ENCODE measurements around the gene S100A14. TPM values are rescaled to one million over a fixed set of nuclear protein-coding genes. Genes with fewer than 3 reads are reported as not detected.

Gene S100A14
- total RNA-seq, 6 experiments from 2014 or later, result 1.8 to 14.0 (median 5.2) TPM

DNA sequence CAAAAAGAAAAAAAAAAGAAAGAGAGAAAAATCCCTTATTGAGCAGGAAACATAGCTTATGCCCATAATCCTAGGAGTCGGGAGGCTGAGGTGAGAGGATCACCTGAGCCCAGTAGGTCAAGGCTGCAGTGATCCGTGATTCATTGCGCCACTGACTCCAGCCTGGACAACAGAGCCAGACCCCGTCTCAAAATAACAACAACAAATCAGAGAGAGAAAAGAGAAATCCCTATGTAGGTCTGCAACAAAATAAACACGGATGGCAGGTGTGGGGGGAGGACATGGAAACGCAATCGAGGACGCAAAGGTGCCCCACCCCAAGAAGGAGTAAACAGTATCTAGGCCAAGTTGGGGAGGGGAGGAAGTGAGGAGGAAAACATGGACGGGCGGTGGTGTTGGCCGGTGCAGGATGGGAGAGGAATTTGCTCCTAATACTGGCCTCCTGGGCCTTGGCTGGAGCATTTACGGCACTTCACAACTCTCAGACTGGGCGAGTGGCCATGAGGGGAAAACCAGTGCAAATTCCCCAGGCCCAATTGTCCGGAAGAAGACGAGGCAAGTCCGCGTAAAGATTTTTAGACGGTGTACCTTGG, 17.1 kb upstream of the S100A14 start:
- intact Hi-C loops (cut with DNase I), result no loop called here
- H3K4me3 ChIP-seq, result peak overlapping the region; percentile 67 to 96 (median 94)
- no peaks in the 10 kb centered on the region for H3K27me3 ChIP-seq
- TF ChIP-seq, protein P1, sequence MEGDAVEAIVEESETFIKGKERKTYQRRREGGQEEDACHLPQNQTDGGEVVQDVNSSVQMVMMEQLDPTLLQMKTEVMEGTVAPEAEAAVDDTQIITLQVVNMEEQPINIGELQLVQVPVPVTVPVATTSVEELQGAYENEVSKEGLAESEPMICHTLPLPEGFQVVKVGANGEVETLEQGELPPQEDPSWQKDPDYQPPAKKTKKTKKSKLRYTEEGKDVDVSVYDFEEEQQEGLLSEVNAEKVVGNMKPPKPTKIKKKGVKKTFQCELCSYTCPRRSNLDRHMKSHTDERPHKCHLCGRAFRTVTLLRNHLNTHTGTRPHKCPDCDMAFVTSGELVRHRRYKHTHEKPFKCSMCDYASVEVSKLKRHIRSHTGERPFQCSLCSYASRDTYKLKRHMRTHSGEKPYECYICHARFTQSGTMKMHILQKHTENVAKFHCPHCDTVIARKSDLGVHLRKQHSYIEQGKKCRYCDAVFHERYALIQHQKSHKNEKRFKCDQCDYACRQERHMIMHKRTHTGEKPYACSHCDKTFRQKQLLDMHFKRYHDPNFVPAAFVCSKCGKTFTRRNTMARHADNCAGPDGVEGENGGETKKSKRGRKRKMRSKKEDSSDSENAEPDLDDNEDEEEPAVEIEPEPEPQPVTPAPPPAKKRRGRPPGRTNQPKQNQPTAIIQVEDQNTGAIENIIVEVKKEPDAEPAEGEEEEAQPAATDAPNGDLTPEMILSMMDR (IDR thresholded peaks at IDR 0.05), result no peak
- TF ChIP-seq POLR2A (IDR thresholded peaks at IDR 0.05), result no peak
- peak overlapping the region; percentile 96 to 100 (median 99) for H3K27ac ChIP-seq
- 25% methylated on average over 12 of the region's 18 CpGs for WGBS (ENCODE audit: insufficient coverage, low coverage, low lambda C conversion rate, missing lambda C conversion rate)
- ATAC-seq (peak; percentile 5 to 30 (median 16)), DNase-seq (peak in 1 of 3 donors; percentile 16)
- H3K4me1 ChIP-seq, result peaks cover 0 to 12% (median 2%) of the 10 kb centered on the region in 4 donors
- peaks cover 0 to 22% (median 13%) of the 10 kb centered on the region in 4 donors for H3K36me3 ChIP-seq
- H3K9me3 ChIP-seq, result no peaks in the 10 kb centered on the region

DNA sequence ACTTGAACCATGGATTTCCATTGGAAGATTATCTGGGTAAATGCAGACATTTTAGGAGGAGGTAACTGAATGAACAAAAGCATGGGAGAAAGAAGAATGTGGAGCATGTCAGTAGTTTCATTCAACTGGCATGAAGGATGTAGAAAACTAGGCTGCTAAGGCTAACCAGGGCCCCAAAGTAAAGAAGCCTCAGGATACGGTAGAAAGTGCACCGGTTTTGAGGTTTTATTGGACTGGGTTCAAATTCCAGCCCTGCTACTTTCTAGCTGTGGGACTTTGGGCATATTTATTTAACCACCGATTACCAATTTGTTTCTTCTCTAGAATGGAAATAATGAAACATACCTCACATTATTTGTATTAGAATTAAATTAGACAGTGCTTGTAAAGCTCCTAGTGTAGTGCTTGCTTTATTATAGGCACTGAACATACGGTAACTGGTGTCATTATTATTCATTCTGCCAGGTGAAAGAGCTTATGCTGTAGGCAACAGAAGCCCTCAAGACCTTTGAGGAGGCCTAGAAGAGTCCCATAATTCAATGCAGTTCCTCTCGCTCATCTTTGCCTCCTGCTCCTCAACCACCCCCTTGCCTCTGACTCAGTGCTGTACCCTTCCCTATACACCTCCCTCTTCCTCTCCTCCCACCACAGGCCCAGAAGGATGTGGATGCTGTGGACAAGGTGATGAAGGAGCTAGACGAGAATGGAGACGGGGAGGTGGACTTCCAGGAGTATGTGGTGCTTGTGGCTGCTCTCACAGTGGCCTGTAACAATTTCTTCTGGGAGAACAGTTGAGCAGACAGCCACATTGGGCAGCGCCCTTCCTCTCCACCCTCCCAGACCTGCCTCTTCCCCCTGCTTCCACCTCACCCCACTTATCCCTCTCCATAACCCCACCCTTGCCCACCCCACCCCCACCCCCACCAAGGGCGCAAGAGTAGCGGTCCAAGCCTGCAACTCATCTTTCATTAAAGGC, 15.2 kb upstream of the S100A14 start:
- ATAC-seq (no peak), DNase-seq (peak in 1 of 3 donors; percentile 3)
- no peaks in the 10 kb centered on the region for H3K27me3 ChIP-seq
- H3K4me1 ChIP-seq, result peaks cover 0 to 18% (median 2%) of the 10 kb centered on the region in 4 donors
- intact Hi-C loops (cut with DNase I), result no loop called here
- TF ChIP-seq, protein P1 (IDR thresholded peaks at IDR 0.05), result no peak
- no peak for TF ChIP-seq POLR2A (IDR thresholded peaks at IDR 0.05)
- H3K9me3 ChIP-seq, result no peaks in the 10 kb centered on the region
- peak overlapping the region in 1 of 3 donors; percentile 29 for H3K27ac ChIP-seq
- H3K36me3 ChIP-seq, result peaks cover 0 to 3% (median 0%) of the 10 kb centered on the region in 4 donors
- WGBS (ENCODE audit: insufficient coverage, low coverage, low lambda C conversion rate, missing lambda C conversion rate), result 63% methylated on average over 10 of the region's 10 CpGs
- no peak overlapping the region for H3K4me3 ChIP-seq

DNA sequence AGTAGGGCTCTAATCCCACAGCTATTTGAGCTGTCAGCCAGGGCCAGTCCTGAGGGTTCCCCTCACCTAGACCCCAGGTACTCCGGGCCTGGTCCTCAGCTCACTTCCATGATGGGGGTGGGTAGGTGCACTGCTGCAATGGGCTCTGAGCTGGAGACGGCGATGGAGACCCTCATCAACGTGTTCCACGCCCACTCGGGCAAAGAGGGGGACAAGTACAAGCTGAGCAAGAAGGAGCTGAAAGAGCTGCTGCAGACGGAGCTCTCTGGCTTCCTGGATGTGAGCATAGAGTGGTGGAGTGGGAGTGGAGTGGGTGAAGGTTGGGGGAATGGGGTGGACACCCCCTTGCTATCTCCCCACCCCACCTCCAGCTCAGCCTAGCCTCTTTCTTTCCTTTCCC, 14.3 kb upstream of the S100A14 start:
- Histone ChIP-seq H3K36me3 (no peaks in the 10 kb centered on the region), H3K9me3 (no peaks in the 10 kb centered on the region), H3K4me1 (peaks cover 0 to 12% (median 2%) of the 10 kb centered on the region in 4 donors), H3K27ac (no peak overlapping the region), H3K27me3 (no peaks in the 10 kb centered on the region), H3K4me3 (no peak overlapping the region)
- DNase-seq (peak in 1 of 3 donors; percentile 15), ATAC-seq (no peak)
- WGBS (ENCODE audit: insufficient coverage, low coverage, low lambda C conversion rate, missing lambda C conversion rate), result 73% methylated on average over 2 of the region's 7 CpGs
- intact Hi-C loops (cut with DNase I), result no loop called here
- TF ChIP-seq, protein P1 (IDR thresholded peaks at IDR 0.05), result no peak
- no peak for TF ChIP-seq POLR2A (IDR thresholded peaks at IDR 0.05)

DNA sequence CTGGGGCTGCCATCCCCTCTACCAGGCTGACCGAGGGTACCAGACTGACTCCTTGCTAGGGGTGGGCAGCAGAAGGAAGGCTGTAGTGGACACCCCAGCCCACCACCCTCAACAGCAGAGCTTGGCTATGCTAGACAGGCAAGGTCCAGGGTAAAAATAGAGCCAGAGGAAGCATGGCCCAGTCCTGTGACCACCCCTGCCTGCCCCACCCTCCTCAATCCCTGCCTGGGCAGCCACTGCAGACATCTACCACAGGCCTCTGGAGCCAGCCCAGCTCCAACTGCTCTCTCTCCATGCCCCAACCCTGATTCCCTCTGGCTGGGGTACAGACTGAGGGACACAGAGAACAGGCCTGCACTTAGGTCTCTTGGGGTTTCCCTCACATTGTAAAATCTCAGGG, 13.8 kb upstream of the S100A14 start:
- Histone ChIP-seq H3K27me3 (no peaks in the 10 kb centered on the region), H3K27ac (no peak overlapping the region), H3K4me3 (no peak overlapping the region), H3K9me3 (no peaks in the 10 kb centered on the region), H3K4me1 (peaks cover 0 to 7% (median 2%) of the 10 kb centered on the region in 4 donors), H3K36me3 (no peaks in the 10 kb centered on the region)
- TF ChIP-seq, protein P1 (IDR thresholded peaks at IDR 0.05), result no peak
- TF ChIP-seq POLR2A (IDR thresholded peaks at IDR 0.05), result no peak
- DNase-seq, result peak in 1 of 3 donors; percentile 16
- no CpG with 5 or more reads among the region's 1 CpG for WGBS (ENCODE audit: insufficient coverage, low coverage, low lambda C conversion rate, missing lambda C conversion rate)
- ATAC-seq, result no peak
- intact Hi-C loops (cut with DNase I), result no loop called here

Data from right lobe of liver (tissue), 6 donors.